ENCODE measurements around the gene RNASE4. TPM values are rescaled to one million over a fixed set of nuclear protein-coding genes. Genes with fewer than 3 reads are reported as not detected.
"Not testable (repeated sequence)": the region's sequence is repeated elsewhere in the genome, so short reads cannot be mapped to it uniquely, and the experiment has no call there.

The RNASE4 gene, protein sequence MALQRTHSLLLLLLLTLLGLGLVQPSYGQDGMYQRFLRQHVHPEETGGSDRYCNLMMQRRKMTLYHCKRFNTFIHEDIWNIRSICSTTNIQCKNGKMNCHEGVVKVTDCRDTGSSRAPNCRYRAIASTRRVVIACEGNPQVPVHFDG
- under 1 TPM; 0.35 to 0.68 TPM for total RNA-seq

DNA sequence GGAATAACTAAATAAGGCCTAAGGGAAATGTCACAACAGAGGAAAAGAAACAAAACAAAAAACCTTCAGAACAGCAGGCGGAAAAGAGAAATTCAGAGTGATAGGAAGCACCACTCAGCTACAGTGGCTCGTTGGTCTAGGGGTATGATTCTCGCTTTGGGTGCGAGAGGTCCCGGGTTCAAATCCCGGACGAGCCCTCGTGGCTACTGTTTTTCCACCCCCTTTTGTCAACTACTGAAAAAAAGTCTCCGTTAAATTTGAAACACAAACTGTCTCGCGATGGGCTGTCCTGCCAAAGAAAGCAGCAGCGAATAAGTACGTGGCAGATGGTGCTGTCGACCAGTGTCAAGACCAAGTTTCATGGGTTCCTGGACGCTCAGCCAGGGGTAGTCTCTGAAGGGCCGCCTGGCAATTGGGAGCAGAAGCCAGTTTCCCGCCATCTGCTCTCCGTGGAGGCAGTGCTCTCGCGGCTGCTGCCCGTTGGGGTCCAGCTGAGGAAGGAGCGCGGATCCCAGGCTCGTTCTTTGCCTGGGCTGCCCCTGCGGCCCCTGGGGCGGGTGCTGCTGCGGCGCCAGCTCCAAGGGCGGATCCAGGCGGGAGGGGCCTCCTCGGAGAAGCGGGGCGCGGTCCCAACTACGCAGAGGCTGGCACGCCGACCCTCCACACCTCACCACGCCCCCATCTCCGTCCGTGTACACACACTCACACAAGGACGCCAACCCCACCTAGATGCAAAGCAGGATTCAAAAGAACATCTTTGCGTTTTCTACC, at the start of gene RNASE4:
Gene RNASE4 (plus strand): TSS at position 670 of the 771 bp plus-strand sequence. CDS start 14,812 bp downstream, outside the sequence.
- Mint-ChIP-seq H3K4me1 (peaks cover 27% of the 10 kb centered on the region), H3K36me3 (peaks cover 1% of the 10 kb centered on the region), H3K27me3 (peaks cover 5% of the 10 kb centered on the region), H3K27ac (no peak within 1 kb of the TSS), H3K4me3 (no peak within 1 kb of the TSS), H3K9me3 (no peaks in the 10 kb centered on the region)
- DNase-seq, result peak; percentile 78

DNA sequence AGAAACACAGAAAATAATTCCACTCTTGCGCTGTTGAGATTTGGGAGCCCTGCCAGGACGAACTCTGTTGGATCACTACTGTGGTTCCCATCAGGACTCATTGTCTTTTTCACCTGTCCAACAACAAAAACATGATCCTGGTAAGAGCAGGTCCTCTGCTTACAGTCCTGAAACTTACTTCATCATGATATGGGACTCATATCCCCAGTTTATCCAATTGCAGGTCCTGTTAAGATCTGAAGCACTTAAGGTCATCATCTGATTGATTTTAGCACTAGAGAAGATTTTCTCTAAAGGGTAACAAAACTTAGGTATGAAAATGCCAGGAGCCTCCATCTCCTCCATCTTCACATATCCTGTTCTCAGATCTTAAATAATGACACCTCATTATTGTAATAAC, 42.8 kb upstream of the RNASE4 start, which contains the start of gene OR6S1:
Gene OR6S1 (minus strand): TSS at position 101 of the 400 bp plus-strand sequence. CDS start 0 bp downstream, at position 101.
- no peak for DNase-seq
- Mint-ChIP-seq H3K27me3 (peaks cover 34% of the 10 kb centered on the region), H3K4me3 (no peak within 1 kb of the TSS), H3K4me1 (no peaks in the 10 kb centered on the region), H3K27ac (no peak within 1 kb of the TSS), H3K9me3 (no peaks in the 10 kb centered on the region), H3K36me3 (no peaks in the 10 kb centered on the region)

DNA sequence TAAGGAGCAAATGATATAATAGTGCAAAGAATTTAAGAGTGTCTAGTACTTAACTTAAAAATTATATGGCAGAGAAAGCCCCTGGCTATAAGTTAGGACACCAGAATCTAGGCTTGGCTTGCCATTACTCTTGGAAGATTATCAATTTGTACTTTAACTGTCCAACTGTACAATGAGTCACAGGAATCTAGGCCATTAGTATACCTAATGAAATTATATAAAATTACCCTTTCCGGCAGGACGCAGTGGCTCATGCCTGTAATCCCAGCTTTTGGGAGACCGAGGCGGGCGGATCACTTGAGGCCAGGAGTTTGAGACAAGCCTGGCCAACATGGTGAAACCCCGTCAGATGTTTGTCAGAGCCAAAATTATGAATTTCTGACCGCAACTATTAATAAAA, 42.2 kb upstream of the RNASE4 start:
- H3K36me3 Mint-ChIP-seq, result no peaks in the 10 kb centered on the region

DNA sequence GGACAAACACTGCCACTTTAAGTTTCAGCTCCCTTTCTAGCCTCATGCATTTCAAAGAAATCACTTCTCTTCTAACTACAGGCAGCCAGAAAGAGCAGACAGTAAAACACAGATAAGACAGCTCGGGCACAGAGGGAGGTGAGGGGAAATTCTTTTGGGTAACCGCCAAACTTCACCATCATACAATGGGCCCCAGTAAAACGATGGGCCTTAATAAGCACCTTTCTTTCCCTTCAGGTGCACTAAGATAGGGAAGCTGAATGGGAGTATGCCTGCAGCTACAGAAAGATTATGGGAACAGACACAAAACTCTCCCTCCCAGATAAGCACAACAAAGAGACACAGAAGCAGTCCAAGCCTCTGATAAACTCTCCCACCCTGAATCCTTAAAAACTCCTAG, 41.6 kb upstream of the RNASE4 start:
- H3K4me3 Mint-ChIP-seq, H3K36me3 Mint-ChIP-seq, H3K9me3 Mint-ChIP-seq, H3K27ac Mint-ChIP-seq, DNase-seq, H3K4me1 Mint-ChIP-seq: not testable (repeated sequence)
- peaks cover 32% of the 10 kb centered on the region for H3K27me3 Mint-ChIP-seq

More for the DNA sequence above, 42.2 kb upstream of the RNASE4 start:
- H3K9me3 Mint-ChIP-seq, result no peaks in the 10 kb centered on the region
- no peak overlapping the region for H3K4me3 Mint-ChIP-seq
- peaks cover 30% of the 10 kb centered on the region for H3K27me3 Mint-ChIP-seq
- no peaks in the 10 kb centered on the region for H3K4me1 Mint-ChIP-seq
- DNase-seq, result no peak
- no peak overlapping the region for H3K27ac Mint-ChIP-seq

DNA sequence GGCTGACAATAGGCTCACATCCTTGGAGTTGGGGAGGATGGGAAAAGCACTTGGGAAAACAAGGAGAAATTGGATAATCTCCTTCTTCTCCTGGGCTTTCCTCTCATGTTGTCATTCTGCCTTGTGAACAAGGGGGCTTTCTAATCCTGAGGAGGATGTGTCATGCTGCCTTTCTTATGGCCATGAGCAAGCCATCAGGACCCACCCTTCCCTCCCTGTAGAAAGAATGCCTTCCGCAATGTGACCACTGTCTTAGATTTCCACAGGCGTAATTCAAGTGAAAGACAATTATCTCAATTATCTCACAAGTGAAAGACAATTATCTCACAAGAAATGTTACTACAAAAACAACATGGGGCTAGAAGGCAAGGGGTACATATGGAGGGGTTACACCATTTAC, 39.8 kb upstream of the RNASE4 start:
- H3K4me1 Mint-ChIP-seq, result no peaks in the 10 kb centered on the region
- no peak overlapping the region for H3K27ac Mint-ChIP-seq
- H3K9me3 Mint-ChIP-seq, result no peaks in the 10 kb centered on the region
- no peak for DNase-seq
- H3K4me3 Mint-ChIP-seq, result no peak overlapping the region
- H3K27me3 Mint-ChIP-seq, result peaks cover 39% of the 10 kb centered on the region
- no peaks in the 10 kb centered on the region for H3K36me3 Mint-ChIP-seq

DNA sequence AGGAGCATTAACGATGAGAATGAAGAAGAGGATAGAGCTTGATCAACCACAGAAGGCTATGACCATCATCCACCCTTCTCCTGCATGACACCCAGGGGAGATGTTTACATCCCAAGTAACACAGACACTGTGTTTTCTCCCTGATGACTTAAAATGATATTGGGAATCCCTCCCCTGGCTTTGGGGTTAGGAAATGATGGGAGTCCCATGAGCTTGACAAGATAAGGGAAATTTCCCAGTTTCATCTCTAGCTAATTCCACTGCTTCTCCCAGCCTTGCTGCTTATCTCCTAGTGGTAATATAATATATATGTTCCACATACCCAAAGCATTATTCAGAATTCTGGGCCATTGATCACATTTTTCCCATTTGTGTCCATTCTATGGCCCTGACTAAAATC, 38.9 kb upstream of the RNASE4 start:
- no peaks in the 10 kb centered on the region for H3K36me3 Mint-ChIP-seq
- no peak for DNase-seq
- H3K4me1 Mint-ChIP-seq, result no peaks in the 10 kb centered on the region
- no peak overlapping the region for H3K27ac Mint-ChIP-seq
- H3K9me3 Mint-ChIP-seq, result no peaks in the 10 kb centered on the region
- no peak overlapping the region for H3K4me3 Mint-ChIP-seq
- peaks cover 42% of the 10 kb centered on the region for H3K27me3 Mint-ChIP-seq

DNA sequence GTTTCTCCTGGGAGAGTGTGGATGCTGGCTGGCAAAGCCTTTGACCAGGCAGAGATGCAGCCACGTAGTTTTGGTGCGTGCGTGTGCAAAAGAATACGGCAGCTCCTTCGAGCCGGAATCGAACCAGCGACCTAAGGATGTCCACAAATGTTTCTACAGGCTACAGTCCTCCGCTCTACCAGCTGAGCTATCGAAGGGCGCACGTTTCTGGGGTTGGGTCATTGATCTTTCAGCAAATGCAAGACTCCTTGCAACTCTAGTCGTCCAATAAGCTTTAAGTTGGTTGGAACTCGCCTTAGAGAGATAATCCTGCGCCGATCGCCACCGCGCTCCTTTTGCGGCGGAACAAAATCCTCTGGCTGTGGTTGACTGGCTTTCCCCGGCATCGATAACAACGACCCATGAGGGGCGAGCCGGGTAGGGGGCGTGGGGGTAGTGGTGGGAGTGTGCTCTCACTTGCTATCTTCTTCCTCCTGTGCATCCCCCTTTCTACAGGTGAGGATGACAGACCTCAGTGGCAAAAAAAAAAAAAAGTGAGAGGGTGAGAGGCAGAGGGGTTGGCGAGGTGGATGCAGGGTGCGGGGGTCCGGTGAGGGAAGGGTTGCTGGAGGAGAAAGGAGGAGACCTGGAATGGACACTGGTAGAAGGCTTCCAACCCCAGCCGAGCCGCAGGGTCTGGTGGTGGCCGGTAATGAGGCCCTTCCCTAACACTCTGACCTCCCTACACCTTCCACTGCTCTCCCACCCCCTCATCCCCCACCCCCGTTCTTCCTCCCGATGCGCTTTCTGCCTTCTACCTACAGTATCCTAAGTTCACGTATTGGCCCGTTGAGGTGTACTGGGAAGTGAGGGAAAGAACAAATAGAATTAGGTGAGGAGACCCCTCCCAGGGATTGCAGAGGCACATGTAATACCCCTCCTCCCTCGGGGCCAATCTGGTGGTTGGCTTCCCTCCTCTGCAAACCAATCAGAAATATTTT, 31.1 kb upstream of the RNASE4 start:
- H3K4me3 Mint-ChIP-seq, result peak overlapping the region; percentile 55
- peak overlapping the region; percentile 16 for H3K27ac Mint-ChIP-seq
- peaks cover 74% of the 10 kb centered on the region for H3K27me3 Mint-ChIP-seq
- DNase-seq, result peak; percentile 67
- no peaks in the 10 kb centered on the region for H3K9me3 Mint-ChIP-seq
- no peaks in the 10 kb centered on the region for H3K36me3 Mint-ChIP-seq
- H3K4me1 Mint-ChIP-seq, result peaks cover 15% of the 10 kb centered on the region

DNA sequence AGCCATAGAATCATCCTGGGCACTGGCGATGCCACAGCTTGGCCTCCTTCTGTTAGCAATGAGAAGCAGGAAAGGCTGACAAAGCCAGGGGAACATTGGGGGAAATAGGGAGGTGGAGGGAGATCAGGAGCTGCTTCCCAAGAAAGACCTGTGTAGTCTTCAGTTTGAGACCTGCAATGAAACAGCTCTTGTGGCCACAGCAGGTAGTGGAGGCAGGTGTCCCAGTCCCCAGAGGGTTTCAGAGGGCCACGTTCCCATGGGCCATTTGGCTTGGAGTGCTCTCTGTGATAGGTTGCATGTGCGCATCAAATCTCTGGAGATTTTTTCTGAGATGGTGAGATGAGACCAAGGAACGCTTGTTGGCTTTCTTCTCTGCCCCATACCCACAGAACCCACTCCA, 28.5 kb upstream of the RNASE4 start:
- no peaks in the 10 kb centered on the region for H3K36me3 Mint-ChIP-seq
- peaks cover 15% of the 10 kb centered on the region for H3K4me1 Mint-ChIP-seq
- peaks cover 85% of the 10 kb centered on the region for H3K27me3 Mint-ChIP-seq
- no peak overlapping the region for H3K4me3 Mint-ChIP-seq
- H3K9me3 Mint-ChIP-seq, result no peaks in the 10 kb centered on the region
- no peak for DNase-seq
- H3K27ac Mint-ChIP-seq, result no peak overlapping the region

DNA sequence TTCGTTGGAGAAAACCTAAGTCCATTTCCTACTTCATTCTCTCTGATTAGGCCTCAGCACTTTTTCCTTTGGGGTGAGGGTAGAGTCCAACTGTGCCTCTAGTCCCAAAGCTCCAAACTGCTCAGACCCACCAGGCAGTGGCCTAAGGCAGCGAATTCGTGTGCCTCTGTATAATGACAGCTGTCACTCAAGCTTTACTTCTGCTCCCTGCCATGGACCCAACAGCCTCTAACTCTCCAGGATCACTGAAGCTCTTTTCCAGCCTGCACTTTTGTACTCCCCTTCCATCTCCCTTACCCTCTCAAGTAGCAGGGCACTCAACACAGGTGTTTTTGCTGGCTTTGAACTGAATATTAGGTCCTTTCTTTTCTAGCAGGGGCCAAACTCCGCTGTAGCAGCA, 28.1 kb upstream of the RNASE4 start:
- no peaks in the 10 kb centered on the region for H3K9me3 Mint-ChIP-seq
- no peak for DNase-seq
- H3K27me3 Mint-ChIP-seq, result peaks cover 82% of the 10 kb centered on the region
- H3K4me1 Mint-ChIP-seq, result peaks cover 15% of the 10 kb centered on the region
- no peak overlapping the region for H3K4me3 Mint-ChIP-seq
- no peak overlapping the region for H3K27ac Mint-ChIP-seq
- no peaks in the 10 kb centered on the region for H3K36me3 Mint-ChIP-seq

DNA sequence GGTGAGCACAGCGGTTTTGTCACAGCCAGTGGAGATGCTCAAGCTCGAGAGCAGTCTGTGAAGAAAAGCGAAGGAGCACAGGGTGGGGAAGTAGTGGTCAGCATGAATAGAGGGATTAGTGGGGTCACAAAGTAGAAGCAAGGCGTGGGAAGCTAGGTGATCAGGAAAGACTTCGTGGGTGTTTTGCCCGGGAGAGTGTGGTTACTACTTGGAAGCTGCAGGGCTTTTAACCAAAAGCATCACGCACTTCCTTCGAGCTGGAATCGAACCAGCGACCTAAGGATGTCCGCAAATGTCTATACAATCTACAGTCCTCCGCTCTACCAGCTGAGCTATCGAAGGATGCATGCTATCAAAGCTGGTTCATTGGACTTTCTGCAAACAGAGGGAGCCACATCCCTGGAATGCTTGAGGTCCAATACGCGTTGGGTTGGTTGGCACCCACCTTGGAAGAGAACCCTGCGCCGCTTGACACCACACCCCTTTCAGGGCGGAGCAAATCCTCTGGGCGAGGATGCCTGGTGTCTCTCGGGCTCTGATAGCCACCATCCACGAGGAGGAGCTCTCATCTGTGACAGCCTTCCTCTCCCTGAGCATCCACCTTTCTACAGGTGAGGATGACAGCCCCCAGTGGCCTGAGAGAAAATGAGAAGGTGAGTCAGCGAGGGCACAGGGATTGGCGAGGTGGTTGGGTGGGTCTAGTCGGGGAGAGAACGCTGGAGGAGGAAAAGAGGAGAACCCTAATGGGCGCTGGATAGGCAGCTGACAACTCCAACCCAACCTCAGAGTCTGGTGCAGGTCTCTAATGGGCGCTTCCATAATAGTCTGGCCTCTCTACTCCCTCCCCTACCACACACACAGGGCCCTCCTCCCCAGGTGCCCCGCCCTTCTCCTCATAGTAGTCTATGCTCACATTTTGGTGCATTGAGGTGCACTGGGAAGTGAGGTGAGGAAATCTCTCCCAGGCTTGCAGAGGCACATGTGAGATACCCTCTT, 26.8 kb upstream of the RNASE4 start:
- Mint-ChIP-seq H3K4me1 (peaks cover 15% of the 10 kb centered on the region), H3K27ac (no peak overlapping the region), H3K4me3 (no peak overlapping the region), H3K9me3 (no peaks in the 10 kb centered on the region), H3K36me3 (no peaks in the 10 kb centered on the region), H3K27me3 (peaks cover 80% of the 10 kb centered on the region)
- peak; percentile 37 for DNase-seq

DNA sequence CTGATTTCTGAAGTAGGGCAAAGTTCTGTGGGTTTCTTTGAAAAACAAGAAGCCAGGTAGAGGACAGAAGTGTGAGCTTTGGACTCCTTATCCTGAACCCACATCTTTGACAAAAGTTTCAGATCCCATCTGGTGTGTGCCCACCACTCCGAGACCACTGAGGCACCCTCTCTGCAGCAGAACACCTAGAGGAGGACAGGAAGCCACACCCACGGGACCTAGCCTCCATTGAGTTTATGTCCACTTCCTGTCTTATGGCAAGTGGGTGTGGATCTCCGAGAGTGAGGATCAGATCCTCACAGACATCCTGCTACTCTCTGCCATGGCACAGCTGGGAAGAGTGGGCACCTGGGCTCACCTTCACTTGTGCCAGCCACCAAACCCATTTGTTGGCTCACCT, 26.1 kb upstream of the RNASE4 start:
- Mint-ChIP-seq H3K4me1 (peaks cover 15% of the 10 kb centered on the region), H3K27me3 (peaks cover 80% of the 10 kb centered on the region), H3K27ac (no peak overlapping the region), H3K36me3 (no peaks in the 10 kb centered on the region), H3K4me3 (no peak overlapping the region), H3K9me3 (no peaks in the 10 kb centered on the region)
- no peak for DNase-seq

DNA sequence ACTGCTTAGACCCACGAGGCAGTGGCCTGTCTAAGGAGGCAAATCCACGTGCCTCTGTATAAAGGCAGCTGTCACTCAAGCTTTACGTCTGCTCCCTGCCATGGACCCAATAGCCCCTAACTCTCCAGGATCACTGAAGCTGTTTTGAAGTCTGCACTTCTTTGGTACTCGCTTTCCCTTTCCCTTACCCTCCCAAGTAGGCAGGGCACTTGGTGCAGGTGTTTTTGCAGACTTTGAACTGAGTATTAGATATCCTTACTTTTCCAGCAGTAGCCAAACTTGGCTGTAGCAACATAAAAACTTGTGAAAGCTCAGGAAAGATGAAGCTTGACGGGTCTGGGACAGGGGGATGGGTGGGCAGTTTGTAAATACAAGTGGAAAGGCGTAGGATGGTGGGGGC, 25.0 kb upstream of the RNASE4 start:
- no peak overlapping the region for H3K27ac Mint-ChIP-seq
- peaks cover 15% of the 10 kb centered on the region for H3K4me1 Mint-ChIP-seq
- H3K36me3 Mint-ChIP-seq, result no peaks in the 10 kb centered on the region
- peaks cover 78% of the 10 kb centered on the region for H3K27me3 Mint-ChIP-seq
- H3K9me3 Mint-ChIP-seq, result no peaks in the 10 kb centered on the region
- no peak overlapping the region for H3K4me3 Mint-ChIP-seq
- no peak for DNase-seq

DNA sequence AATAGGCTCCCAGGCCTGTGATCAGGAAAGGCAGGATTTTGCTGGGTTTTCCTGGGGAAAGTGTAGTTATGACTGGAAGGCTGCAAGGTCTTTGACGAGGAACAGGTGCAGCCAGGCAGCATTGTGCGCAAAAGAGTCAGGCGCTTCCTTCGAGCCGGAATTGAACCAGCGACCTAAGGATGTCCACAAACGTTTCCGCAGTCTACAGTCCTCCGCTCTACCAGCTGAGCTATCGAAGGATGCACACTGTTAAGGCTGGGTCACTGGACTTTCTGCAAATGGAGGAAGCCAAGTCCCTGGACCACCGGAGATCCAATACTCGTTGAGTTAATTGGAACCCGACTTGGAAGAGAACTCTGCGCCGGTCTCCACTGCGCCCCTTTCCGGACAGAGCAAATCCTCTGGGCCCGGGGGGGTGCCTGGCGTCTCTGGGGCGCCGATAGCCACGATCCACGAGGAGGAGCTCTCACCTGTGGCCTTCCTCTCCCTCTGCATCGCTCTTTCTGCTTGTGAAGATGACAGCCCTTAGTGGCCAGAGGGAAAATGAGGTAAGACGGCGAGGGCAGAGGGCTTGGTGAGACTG, 24.5 kb upstream of the RNASE4 start:
- peaks cover 78% of the 10 kb centered on the region for H3K27me3 Mint-ChIP-seq
- H3K36me3 Mint-ChIP-seq, result no peaks in the 10 kb centered on the region
- no peak overlapping the region for H3K4me3 Mint-ChIP-seq
- H3K9me3 Mint-ChIP-seq, result no peaks in the 10 kb centered on the region
- H3K4me1 Mint-ChIP-seq, result peaks cover 14% of the 10 kb centered on the region
- H3K27ac Mint-ChIP-seq, result no peak overlapping the region
- no peak for DNase-seq

DNA sequence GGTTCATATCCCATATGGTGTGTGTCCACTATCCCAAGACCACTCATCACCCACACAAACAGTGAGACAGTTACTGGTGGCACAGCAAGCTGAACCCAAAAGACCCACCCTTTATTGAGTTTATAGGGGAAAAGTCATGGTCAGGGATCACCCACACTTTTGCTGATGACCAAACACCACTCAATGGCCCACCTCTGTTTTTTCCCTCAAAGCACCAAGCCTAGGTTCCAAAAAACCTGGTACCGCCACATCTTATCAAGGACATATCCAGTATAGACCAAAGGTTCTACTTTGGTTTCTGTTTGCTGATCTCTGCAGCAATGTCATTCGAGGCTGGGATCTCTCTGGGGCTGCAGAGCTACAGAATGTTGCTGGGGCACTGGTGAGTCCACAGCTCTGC, 23.2 kb upstream of the RNASE4 start:
- Mint-ChIP-seq H3K27ac (no peak overlapping the region), H3K27me3 (peaks cover 70% of the 10 kb centered on the region), H3K4me3 (no peak overlapping the region), H3K9me3 (no peaks in the 10 kb centered on the region), H3K36me3 (no peaks in the 10 kb centered on the region), H3K4me1 (peaks cover 14% of the 10 kb centered on the region)
- DNase-seq, result no peak
